Measurements from ENCODE around the gene PDP2.

- TF ChIP-seq CTCF (IDR thresholded peaks at IDR 0.05; ENCODE audit: borderline replicate concordance, extremely low read depth, low read length, poor library complexity, severe bottlenecking) = no peak
- TF ChIP-seq EZH2 (IDR thresholded peaks at IDR 0.05; ENCODE audit: borderline replicate concordance, low read depth, low read length, severe bottlenecking) = no peak
These were observed 25.6 kb downstream of the PDP2 start for GRCh38 chr16:66905633-66906539.
